Measurements from ENCODE around the gene OXT.

Gene OXT

DNA sequence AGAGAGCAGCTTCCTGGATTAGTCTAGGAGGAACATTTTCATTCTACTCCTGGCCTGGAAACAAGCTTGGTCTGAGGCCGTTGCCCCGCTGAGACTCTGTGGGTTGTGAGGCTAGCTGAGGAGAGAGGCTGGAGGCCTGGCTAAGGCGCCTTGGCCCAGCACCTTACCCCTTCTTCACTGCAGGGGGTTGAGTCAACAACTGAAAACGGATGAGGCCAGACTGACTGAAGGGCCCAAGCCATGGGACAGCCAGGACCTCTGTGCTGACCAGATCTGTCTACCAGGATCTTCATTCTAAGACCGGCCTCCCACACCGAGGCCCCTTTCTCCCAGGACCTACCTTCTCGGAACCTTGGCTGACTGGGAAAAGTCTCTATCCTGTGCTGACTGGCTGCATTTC lies 16.6 kb downstream of the OXT start:
- no peak for DNase-seq

DNA sequence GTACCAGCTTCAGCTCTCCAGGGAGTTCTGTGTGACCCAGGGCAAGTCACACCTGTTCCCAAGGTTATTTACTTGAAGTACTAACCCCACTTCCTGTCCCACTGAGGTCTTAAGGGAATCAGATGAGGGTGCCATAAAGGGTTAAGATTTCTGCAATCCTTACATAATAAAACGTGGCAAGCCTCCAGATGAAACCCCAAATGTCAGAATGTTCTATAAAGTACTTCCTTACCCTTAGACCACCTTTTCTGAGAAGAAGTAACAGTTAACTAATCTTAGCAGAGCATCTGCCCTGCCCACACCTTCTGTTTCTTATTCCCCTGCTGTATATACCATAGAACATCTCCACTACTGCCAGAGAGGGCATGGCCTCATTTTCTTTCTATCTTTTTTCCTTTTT lies 19.1 kb downstream of the OXT start:
- no peak for DNase-seq

DNA sequence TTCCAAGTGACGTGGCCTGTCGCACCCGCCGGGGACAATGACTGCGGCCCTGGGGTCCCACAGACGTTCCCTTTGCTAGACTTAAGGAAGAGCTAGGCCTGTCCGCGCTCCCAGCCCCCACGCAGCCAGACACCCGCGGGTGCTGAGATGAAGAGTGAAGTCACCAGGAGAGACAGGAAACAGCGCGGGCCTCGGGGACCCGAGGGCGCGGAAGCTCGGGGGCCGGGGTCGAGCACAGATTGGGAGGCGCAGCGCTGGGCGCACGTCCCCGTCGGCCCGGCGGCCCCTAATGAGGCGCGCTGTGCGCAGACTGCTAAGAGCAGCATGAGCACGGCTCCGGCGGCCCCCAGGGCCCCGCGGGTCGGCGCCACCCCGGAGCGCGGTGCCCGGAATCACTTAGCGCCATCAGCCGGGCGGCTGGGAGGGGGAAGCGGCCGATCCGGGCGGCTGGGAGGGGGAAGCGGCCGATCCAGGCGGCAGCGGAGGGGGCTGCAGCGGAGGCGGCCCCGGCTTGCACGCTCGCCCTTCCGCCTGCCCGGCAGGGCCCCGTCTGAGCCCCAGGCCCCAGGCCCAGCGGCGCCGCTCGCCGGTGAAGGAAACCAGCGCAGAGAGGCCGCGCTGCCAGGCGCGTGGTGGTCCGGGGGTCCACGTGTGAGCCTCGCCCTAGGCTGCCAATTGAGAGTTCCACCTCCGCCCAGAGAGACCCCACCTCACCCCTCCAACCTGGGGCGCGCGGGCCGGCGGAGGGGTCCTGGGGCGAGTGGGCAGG lies 21.4 kb downstream of the OXT start:
- peak; percentile 37 to 43 for DNase-seq

DNA sequence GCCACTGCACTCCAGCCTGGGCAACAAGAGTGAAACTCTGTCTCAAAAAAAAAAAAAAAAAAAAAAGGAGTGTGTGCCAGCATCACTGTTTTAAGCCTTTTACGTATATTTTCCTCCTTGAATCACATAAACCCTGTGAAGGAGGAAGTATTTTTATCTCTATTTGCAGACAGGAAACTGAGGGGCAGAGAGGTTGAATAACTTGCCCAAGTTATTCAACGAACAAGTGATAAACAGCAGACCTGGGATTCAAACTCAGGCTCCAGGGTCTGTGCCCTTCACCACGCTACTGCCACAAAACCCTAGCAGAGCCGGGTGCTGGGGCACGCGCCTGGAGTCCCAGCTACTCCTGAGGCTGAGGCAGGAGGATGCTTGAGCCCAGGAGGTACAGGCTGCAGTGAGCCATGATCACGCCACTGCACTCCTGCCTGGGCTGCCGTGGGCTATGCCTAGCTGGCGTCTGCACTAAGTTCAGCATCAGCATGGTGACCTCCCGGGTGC lies 22.5 kb downstream of the OXT start:
- no peak for DNase-seq

DNA sequence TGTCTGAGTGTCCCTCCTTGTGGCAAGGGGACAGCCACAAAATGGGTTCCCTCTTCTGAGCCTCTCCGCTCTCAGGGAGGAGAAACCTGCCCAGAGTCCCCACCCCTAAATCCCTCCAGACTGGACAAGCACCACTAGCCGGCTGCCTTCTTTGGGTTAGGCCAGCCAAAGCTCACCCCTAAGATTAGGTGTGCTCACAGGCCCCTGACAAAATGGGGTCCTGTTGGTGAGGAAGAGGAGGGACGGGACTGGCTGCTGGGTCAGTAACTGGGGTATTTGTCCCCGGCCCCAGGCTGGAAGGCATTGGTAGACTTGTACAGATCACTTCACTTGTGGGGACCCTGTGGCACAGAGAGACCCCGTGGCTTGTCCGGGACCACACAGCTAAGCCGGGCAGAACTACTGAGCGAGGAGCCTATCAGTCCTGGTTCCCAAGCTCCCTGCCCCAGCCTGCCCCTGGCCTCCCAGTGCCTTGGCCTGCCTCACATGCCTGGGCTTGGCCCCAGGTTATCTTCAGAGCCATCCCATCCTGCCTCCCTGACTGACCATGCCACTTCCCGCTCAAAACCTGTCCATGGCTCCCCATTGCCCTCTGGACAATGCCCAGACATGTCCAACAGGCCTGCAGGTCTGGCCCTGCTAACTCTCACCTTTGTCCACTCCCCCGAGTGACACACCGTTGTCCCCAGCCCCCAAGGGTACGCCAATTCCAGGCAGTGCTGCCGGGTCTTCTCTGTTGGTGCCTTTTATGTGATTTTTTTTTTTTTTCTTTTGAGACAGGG lies 23.6 kb downstream of the OXT start:
- DNase-seq: no peak

DNA sequence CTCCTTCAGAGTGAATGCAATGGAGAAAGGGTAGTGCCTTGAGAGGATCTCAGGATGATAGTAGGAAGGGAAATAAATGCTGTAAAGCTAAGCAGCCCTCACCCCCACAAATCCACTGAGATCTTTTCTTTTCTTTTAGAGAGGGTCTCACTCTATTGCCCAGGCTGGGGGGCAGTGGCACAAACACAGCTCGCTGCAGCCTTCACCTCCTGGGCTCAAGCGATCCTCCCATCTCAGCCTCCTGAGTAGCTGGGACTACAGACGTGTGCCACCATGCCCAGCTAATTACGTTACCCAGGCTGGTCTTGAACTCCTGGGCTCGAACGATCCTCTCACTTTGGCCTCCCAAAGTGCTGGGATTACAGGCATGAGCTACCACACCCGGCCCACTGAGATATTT lies 29.1 kb downstream of the OXT start:
- no peak for DNase-seq

DNA sequence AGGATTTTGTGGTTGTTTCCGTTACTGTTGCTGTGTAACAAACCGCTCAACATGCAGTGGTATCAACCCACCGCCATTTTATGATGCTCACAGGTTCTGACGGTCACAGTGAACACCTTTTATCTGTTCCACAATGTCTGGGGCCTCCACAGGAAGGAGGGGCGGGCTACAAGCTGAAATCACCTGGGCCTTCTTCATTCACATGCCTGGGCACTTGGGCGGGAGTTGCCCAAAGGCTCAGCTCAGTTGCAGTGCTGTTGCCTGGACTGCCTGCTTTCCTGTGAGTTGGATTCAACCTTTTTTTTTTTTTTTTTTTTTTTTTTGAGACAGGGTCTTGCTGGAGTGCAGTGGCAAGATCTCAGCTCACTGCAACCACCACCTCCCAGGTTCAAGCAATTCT lies 29.8 kb downstream of the OXT start:
- no peak for DNase-seq

DNA sequence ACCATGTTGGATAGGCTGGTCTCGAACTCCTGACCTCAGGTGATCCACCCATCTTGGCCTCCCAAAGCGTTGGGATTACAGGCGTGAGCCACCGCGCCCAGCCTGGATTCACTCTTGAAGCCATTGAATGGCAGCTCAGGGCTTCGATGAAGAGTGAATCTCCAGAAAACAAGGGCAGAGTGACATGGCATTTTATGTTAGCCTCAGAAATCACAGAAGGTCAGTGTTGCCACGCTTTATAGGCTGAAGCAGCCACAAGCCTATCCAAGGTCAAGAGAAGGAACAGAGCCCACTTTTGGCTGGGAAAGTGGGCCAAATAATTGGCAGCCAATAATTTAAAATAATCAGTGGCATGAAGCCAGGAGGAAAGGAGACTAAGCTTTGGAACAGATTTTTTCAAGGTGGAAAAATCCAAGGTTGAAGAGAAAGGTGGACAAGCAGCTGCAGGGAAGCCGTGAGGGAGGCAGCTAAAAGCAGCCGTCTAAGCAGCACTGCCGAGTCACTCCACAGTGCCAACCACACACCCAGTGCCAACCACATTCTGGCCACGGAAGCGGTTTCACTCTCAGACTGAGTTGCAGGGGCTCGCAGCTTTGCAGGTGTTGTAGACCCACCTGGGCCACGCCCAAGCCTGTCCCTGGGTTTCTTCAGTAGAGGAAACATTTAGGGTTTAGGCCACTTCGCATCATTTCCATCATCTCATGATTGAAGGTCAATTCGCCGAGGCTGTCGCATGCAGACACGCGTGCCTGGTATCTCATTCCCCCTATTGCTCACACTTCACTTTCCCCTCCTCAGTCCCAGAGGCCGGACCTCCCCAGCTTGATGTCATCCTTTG lies 30.5 kb downstream of the OXT start:
- DNase-seq: peak in 1 of 2 experiments; percentile 24

DNA sequence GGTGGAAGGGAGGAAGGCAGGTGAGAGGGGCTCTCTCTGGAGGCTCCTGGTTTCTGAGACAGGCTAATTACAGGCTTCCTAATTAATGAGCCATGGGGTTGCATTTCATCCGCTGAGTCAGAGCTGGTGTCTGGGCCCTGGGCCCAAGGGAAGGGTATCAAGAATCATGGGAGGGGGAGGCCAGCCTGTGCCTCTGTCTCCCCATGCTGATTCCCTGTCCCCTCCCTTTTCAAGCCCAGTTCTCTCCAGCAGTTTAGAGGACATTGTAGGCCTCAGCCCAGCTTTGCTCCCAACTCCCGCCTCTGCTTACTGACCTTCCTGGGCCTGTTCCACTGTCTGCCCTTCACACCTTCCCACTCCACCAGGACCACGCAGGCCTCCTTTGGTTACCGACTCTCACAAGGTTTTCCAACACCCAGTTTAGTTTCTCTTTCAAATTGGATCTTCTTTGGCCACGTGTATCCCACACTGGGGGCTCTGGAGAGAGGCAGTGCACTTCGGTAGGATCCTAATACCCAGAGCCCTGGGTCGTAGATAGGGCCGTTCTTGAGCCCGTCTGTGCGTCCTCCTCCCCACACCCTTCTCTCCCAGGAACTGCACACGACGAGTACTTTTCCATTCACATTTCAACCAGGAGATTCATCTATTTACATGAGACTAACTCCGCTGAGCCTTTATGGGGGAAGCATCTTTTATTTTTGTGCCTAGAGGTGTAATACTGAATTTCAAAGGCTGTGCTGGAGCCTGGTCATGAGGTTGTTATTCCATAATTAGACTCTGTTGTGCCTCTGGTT lies 31.4 kb downstream of the OXT start:
- no peak for DNase-seq

DNA sequence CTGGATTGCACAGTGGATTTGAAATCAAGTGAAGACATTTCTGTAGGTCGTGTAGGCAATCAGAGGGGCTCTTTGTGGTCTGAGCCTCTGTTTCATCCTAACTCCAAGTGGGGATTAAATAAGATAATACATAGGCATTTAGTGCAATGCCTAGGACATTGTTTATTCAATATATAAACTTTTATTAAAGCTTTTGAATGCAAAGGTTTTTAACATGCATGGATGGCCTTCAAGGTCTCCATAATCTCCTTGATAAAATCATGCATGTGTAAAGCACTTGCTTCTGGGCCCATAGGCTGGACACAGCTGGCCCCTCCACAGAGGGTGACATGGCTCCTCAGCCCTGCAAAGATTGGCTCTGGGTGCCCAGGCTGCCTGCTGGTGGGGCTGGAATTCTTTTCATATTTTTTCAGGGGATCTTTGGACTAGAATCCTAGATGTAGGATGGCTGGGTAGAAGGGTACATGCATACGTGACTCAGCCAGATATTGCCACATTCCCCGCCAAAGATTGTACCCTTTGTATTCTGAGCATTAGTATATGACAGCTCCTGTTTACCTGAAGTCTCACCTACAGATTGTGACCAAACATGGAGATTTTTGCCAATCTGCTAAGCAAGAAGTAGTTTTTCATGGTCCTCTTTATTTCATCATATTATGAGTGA lies 32.1 kb downstream of the OXT start:
- no peak for DNase-seq

DNA sequence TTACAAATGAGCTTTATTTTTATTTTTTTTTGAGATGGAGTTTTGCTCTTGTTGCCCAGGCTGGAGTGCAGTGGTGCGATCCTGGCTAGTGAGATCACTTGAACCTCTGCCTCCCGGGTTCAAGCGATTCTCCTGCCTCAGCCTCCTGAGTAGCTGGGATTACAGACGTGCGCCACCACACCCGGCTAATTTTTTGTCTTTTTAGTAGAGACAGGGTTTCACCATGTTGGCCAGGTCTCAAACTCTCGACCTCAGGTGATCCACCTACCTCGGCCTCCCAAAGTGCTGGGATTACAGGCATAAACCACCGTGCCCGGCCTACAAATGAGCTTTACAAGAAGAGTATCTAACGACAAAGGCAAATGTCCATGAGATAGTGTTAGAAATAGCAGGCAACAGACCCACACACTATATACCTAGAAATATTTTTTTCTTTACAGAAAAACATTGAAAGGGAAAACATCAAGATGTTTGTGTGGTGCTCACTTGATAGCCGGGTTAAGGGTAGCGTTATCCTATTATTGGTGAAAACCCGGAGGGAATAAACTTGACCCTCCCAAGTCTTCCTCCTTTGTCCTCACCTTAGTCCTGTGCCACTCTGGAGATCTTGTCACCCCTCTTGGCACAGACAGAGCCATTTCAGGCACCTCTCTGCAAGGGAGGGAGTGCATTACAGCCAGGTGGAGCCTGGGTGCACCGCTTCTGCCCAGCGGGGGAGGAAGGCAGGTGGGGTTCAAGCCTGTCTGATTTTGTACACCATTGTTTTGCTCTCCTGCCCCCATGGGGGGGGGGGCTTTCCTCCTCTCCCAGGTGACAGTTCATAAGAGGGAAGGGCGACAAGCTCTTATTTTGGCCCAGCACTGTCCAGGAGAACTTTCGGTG lies 34.1 kb downstream of the OXT start:
- no peak for DNase-seq

DNA sequence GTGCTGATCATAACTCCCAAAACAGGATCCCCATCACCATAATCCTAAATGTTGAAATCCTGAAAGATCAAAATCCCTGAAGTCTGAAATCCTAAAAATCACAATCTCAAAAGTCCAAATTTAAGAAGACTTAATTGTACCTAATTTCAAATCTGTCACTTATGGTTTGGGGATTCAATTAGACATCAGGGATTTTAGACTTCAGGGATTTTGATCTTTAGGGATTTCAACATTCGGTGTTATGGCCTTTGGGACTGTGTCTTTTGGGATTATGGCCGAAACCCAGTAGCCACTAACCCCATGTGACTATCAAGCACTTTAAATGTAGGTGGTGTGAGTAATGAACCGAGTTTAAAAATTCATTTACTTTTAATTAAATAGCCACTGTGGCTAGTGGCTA lies 34.8 kb downstream of the OXT start:
- no peak for DNase-seq

DNA sequence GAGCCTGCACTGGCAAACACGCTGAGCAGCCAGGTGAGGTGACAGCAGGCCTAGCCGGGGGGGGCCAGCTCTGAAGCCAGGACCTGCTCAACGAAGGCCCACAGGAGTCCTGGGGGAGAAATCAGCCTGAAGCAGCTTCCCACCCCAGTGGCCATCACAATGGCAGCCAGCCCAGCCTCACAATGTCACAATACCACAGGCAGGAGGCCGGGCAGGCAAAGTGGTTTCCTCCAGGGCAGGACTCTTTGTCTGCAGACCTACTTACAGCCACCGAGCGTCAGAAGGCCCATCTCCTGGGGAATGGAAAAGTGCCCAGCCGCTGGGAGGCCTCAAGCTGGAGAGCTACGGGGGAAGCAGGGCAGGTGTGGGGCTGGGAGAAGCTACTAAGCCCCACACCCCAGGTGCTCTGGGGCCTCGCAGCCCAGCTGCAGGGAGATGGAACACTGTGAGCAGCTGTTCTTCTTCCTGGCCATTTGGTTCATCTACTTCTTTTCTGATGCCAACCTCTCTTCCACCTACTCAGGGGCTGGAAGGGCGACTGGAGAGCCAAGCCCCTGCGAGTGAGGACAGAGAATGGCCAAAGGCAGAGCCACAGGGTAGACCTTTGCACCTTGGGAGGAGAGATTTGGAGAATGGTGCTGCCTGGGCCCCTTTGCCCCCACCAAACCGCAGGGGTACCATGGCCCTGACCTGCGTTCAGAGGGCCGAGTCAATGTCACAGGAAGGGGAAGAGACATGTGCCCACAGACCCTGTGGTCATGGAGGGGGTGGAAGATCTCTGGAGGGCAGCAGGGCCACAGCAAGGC lies 35.4 kb downstream of the OXT start:
- DNase-seq: no peak

DNA sequence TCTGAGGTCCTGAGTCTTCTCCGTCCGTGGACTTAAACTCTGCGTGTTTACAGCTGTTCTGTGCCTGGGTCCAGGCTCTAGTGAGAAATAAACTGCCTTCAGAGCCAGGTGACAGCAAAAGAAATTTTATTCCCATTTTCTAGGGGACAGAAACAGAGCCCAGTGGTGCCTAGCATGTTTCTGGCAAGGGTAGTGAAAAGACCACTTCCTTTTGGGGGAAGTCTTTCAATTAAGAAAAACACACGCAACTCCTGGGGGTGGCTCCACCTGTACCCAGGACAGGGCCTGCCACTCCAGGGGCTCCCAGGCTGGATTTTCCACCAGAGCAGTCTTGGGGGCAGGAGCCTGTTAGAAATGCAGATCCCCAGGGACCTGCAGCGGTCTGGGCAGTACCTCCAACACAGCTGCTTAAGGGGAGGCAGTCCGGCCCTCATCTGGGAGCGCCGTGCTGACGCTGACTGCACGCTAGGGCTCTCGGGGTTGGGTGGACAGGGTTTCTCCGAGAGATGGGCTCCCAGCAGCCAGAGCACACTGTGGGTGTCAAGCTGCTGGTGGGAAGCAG lies 36.1 kb downstream of the OXT start:
- no peak for DNase-seq

DNA sequence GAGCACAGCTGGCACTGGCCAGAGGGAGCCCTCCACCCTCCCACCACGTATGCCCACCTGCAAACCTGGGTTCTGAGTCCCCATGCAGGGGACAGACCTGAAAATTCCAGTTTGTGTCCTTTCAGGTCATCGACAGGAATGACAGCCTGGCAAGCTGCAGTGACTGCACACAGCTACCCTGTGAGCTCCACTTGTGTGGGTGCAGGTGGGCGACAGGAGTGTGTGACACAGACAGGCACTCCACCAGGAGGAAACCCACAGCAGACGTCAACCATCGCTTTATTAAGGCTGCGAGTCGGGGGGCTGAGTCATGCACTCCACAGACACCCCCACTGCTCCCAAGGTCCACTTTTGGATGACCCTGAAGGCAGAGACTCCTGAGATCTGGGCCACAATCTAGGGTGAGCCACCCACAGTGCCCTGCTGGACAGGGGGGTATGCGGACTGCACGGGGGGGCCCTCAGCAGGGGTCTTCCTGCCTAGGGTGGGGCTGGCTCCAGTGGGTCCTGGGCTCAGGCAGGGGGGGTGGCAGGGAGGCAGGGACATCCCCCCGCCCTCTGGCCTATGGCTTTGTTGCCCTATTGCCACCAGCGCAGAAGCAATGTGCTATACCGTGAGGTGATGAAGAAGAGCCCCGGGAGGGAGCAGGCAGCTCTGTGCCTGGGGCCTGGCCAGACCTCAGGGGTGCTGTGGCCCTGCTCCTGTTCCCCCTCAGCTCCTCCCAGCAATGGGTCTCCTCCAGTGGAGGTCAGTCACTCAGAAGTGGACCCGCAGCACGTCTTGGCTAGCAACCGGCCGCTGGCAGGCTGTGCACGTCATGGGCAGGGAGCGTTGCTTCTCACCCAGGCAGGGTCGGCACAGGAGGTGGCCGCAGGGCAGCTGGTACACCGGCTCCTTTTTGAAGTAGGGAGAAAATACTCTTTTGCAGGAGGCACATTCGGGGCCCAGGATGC lies 38.2 kb downstream of the OXT start:
- DNase-seq: no peak

DNA sequence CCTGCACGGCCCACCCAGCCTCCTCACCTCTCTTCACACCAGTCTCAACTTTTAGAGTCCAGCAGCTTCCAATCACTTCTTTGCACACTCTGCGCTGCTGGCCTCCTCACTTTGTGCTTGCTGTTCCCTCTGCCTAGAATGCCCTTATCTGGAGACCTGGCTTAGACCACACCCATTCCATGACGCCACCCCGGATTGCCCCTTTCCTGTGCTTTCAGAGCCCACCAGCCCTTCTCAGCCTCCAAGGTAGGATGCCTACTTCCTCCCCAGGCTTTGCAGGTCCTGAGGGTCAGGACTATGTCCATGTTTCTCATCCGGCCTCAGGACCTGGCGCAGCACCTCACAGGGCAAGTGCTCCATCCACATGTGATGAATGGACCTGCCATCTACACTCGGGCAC lies 40.1 kb downstream of the OXT start:
- DNase-seq: no peak

DNA sequence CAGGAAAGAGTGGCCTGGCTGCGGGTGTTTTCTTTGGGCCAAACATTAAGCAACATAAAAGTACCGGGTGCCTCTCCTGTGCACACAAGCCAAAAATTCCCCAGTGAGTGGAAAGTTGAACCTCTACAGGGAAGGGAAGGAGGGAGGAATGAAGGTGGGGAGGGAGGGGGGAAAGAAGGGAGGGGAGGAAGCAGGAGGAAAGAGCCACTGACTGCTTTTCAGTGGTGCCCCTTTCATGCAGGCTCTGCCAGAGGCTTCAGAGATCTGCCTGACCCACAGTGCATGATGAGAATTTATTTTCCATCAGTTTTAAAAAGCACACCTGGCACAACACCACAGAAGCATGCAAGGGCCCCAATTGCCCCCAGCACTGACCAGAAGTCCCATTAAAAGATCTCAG lies 40.6 kb downstream of the OXT start:
- DNase-seq: no peak
